Measurements from ENCODE around the gene KSR1. TPM values are rescaled to one million over a fixed set of nuclear protein-coding genes. Genes with fewer than 3 reads are reported as not detected.

KSR1 gene
- total and polyA plus RNA-seq, 9 of the 15 experiments (the other 6 are each of a cell fraction or from before 2014, with no cell fraction given): 1.4 to 51.7 (median 18.4) TPM

- TF ChIP-seq BCLAF1 (IDR thresholded peaks at IDR 0.05; ENCODE audit: borderline replicate concordance in 1 of 2, control insufficient read depth in 1 of 2, low read depth in 2 of 2, low read length in 1 of 2) (no peak), ZNF561 (CRISPR knock-in tag; conservative IDR thresholded peaks at IDR 0.05) (no peak), ZHX1 (conservative IDR thresholded peaks at IDR 0.05; ENCODE audit: low read length) (no peak), EP400 (IDR thresholded peaks at IDR 0.05) (peak; percentile 53; the same call in 1 of the 2 replicates), ERF (CRISPR knock-in tag; IDR thresholded peaks at IDR 0.05) (no peak), NBN (IDR thresholded peaks at IDR 0.05; ENCODE audit: low read depth) (no peak), JUND (IDR thresholded peaks at IDR 0.05; ENCODE audit: borderline replicate concordance, low read depth, low read length) (no peak), JUND (tag; IDR thresholded peaks at IDR 0.05; ENCODE audit: borderline replicate concordance, low read depth, low read length) (peak; percentile 64; the same call in 1 of the 3 replicates), MYNN (IDR thresholded peaks at IDR 0.05) (no peak), MYNN (CRISPR knock-in tag; IDR thresholded peaks at IDR 0.05) (no peak), FOXK1 (CRISPR knock-in tag; IDR thresholded peaks at IDR 0.05; ENCODE audit: borderline replicate concordance) (no peak), ZNF444 (CRISPR knock-in tag; IDR thresholded peaks at IDR 0.05) (no peak), E4F1 (CRISPR knock-in tag; IDR thresholded peaks at IDR 0.05; ENCODE audit: borderline replicate concordance) (no peak), FOXJ3 (CRISPR knock-in tag; IDR thresholded peaks at IDR 0.05) (no peak), ZNF740 (CRISPR knock-in tag; IDR thresholded peaks at IDR 0.05) (no peak), ZNF740 (tag; IDR thresholded peaks at IDR 0.05) (no peak), NCOA2 (IDR thresholded peaks at IDR 0.05; ENCODE audit: partially characterized antibody in 2 of 2) (no peak), ZNF766 (CRISPR knock-in tag; conservative IDR thresholded peaks at IDR 0.05) (no peak; the same call in 1 of the 2 replicates), NR2C2 (CRISPR knock-in tag; IDR thresholded peaks at IDR 0.05) (no peak), NR2C2 (tag; IDR thresholded peaks at IDR 0.05) (peak; percentile 74)
Observed at GRCh38 chr17:27576477-27577083, 120.3 kb downstream of the KSR1 start (continued).
